ENCODE measurements around the gene TNS3. TPM values are rescaled to one million over a fixed set of nuclear protein-coding genes. Genes with fewer than 3 reads are reported as not detected.
A peak's percentile ranks its signal among the peaks of the same experiment; 100 is the strongest.

TNS3 gene
- total and polyA plus RNA-seq, 2 of the 13 experiments (the other 11 are each of a cell fraction or from before 2014, with no cell fraction given): 52.9 to 55.7 TPM

DNA sequence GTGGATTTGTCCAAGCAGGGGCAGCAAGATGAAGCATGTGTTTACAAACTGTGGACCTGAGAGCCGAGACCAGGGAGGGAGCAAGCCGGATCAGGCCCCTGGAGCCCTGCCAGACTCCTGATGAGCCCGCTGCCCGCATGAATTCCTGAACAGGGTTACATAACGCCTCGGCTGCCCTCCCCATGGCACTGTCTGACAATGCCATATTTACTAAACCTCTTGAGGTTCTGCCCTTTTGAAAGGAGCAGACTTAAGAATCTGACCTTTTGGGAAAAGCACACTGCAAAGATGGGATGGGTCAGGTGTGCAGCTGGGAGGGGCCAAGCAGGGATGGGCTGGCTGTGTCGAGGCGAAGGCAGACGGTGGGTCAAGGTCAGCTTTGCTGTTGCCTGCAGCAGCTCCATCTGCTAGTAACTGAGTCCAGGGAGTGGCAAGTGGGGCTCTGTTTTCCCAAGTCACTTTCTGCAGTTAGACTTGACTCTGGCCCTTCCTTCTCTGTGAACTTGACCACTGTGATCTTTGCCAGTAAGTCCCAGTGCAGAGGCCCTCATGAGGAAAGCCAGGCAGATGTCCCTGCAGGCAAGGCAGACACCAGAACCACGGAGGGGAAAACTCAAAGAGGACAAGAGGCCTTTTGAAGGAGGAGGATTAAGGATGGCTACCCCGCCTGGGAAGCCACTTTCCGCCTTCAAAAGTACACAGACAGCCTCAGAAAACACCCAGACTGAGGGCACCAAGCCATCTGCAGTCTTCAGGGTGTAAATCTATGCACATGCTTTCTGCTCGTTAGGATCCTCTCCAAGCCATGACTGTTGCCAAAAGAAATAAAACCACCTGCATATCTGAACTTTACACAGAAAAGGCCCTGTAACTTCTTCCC lies 175.8 kb downstream of the TNS3 start (continued):
- TF ChIP-seq, protein P1, sequence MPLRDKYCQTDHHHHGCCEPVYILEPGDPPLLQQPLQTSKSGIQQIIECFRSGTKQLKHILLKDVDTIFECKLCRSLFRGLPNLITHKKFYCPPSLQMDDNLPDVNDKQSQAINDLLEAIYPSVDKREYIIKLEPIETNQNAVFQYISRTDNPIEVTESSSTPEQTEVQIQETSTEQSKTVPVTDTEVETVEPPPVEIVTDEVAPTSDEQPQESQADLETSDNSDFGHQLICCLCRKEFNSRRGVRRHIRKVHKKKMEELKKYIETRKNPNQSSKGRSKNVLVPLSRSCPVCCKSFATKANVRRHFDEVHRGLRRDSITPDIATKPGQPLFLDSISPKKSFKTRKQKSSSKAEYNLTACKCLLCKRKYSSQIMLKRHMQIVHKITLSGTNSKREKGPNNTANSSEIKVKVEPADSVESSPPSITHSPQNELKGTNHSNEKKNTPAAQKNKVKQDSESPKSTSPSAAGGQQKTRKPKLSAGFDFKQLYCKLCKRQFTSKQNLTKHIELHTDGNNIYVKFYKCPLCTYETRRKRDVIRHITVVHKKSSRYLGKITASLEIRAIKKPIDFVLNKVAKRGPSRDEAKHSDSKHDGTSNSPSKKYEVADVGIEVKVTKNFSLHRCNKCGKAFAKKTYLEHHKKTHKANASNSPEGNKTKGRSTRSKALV (CRISPR knock-in tag; IDR thresholded peaks at IDR 0.05): no peak
- TF ChIP-seq NKX3-1 (CRISPR knock-in tag; IDR thresholded peaks at IDR 0.05) (no peak), KLF11 (CRISPR knock-in tag; IDR thresholded peaks at IDR 0.05) (no peak), RBM39 (IDR thresholded peaks at IDR 0.05; ENCODE audit: low read depth, low read length, poor library complexity, severe bottlenecking) (no peak), ZFP82 (CRISPR knock-in tag; IDR thresholded peaks at IDR 0.05; ENCODE audit: borderline replicate concordance) (no peak), ZNF776 (CRISPR knock-in tag; IDR thresholded peaks at IDR 0.05) (no peak), ZNF790 (CRISPR knock-in tag; IDR thresholded peaks at IDR 0.05; ENCODE audit: borderline replicate concordance) (no peak), ZNF3 (CRISPR knock-in tag; IDR thresholded peaks at IDR 0.05) (no peak), HOXA3 (CRISPR knock-in tag; IDR thresholded peaks at IDR 0.05) (peak; percentile 37; the same call in 1 of the 2 replicates), ZNF350 (CRISPR knock-in tag; IDR thresholded peaks at IDR 0.05; ENCODE audit: borderline replicate concordance, low read depth) (no peak), ZFAT (CRISPR knock-in tag; conservative IDR thresholded peaks at IDR 0.05) (no peak), ZBTB3 (CRISPR knock-in tag; IDR thresholded peaks at IDR 0.05; ENCODE audit: borderline replicate concordance, low read depth) (no peak), ZNF629 (CRISPR knock-in tag; conservative IDR thresholded peaks at IDR 0.05) (no peak), IKZF1 (IDR thresholded peaks at IDR 0.05) (no peak), ISL2 (CRISPR knock-in tag; IDR thresholded peaks at IDR 0.05) (no peak), ZC3H13 (CRISPR knock-in tag; IDR thresholded peaks at IDR 0.05) (no peak), HDAC1 (CRISPR knock-in tag; IDR thresholded peaks at IDR 0.05) (0 out of 2 replicates have a peak, but pooled peaks have one; percentile 29), SRSF1 (optimal IDR thresholded peaks at IDR 0.05; ENCODE audit: low read depth, low read length) (no peak)
- TF ChIP-seq, protein P2, sequence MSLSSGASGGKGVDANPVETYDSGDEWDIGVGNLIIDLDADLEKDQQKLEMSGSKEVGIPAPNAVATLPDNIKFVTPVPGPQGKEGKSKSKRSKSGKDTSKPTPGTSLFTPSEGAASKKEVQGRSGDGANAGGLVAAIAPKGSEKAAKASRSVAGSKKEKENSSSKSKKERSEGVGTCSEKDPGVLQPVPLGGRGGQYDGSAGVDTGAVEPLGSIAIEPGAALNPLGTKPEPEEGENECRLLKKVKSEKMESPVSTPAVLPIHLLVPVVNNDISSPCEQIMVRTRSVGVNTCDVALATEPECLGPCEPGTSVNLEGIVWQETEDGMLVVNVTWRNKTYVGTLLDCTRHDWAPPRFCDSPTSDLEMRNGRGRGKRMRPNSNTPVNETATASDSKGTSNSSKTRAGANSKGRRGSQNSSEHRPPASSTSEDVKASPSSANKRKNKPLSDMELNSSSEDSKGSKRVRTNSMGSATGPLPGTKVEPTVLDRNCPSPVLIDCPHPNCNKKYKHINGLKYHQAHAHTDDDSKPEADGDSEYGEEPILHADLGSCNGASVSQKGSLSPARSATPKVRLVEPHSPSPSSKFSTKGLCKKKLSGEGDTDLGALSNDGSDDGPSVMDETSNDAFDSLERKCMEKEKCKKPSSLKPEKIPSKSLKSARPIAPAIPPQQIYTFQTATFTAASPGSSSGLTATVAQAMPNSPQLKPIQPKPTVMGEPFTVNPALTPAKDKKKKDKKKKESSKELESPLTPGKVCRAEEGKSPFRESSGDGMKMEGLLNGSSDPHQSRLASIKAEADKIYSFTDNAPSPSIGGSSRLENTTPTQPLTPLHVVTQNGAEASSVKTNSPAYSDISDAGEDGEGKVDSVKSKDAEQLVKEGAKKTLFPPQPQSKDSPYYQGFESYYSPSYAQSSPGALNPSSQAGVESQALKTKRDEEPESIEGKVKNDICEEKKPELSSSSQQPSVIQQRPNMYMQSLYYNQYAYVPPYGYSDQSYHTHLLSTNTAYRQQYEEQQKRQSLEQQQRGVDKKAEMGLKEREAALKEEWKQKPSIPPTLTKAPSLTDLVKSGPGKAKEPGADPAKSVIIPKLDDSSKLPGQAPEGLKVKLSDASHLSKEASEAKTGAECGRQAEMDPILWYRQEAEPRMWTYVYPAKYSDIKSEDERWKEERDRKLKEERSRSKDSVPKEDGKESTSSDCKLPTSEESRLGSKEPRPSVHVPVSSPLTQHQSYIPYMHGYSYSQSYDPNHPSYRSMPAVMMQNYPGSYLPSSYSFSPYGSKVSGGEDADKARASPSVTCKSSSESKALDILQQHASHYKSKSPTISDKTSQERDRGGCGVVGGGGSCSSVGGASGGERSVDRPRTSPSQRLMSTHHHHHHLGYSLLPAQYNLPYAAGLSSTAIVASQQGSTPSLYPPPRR (CRISPR knock-in tag; IDR thresholded peaks at IDR 0.05; ENCODE audit: borderline replicate concordance): peak; percentile 41; the same call in 1 of the 2 replicates
- TF ChIP-seq, protein P3, sequence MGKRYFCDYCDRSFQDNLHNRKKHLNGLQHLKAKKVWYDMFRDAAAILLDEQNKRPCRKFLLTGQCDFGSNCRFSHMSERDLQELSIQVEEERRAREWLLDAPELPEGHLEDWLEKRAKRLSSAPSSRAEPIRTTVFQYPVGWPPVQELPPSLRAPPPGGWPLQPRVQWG (CRISPR knock-in tag; IDR thresholded peaks at IDR 0.05; ENCODE audit: borderline replicate concordance, low read depth): no peak
- TF ChIP-seq, protein P4, sequence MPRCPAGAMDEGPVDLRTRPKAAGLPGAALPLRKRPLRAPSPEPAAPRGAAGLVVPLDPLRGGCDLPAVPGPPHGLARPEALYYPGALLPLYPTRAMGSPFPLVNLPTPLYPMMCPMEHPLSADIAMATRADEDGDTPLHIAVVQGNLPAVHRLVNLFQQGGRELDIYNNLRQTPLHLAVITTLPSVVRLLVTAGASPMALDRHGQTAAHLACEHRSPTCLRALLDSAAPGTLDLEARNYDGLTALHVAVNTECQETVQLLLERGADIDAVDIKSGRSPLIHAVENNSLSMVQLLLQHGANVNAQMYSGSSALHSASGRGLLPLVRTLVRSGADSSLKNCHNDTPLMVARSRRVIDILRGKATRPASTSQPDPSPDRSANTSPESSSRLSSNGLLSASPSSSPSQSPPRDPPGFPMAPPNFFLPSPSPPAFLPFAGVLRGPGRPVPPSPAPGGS (CRISPR knock-in tag; IDR thresholded peaks at IDR 0.05): no peak

Measured in HepG2 (cell line).